IMR-90 (cell line): ENCODE results near the gene ACCSL.

Experiments
- BHLHE40 ChIP-seq: fragments of 150-350 bp; IDR thresholded peaks from 2 replicates; pipeline ENCODE4 v1.6.1; 2016; ENCODE audit warnings: mild to moderate bottlenecking, low read depth, low read length
- CEBPB ChIP-seq: IDR thresholded peaks from 2 replicates; pipeline ENCODE4 v1.6.1; 2012; ENCODE audit warnings: low read depth, low read length, improper control_type of control experiment
- CTCF ChIP-seq: conservative IDR thresholded peaks from 2 replicates; pipeline ENCODE4 v1.5.1; 2012; ENCODE audit warnings: mild to moderate bottlenecking, low read depth, low read length, improper control_type of control experiment
- MAFK ChIP-seq: IDR thresholded peaks from 2 replicates; pipeline ENCODE4 v1.6.1; 2012; ENCODE audit warnings: low read depth, low read length, improper control_type of control experiment
- MAZ ChIP-seq: IDR thresholded peaks from 2 replicates; pipeline ENCODE4 v1.6.1; 2012; ENCODE audit warnings: low read depth, mild to moderate bottlenecking, low read length, improper control_type of control experiment, moderate library complexity, borderline replicate concordance
- POLR2A ChIP-seq: IDR thresholded peaks from 2 replicates; pipeline ENCODE4 v1.6.1; 2012; ENCODE audit warnings: mild to moderate bottlenecking, low read depth, low read length
- RAD21 ChIP-seq: IDR thresholded peaks from 2 replicates; pipeline ENCODE4 v1.6.1; 2012; ENCODE audit warnings: low read length, improper control_type of control experiment
- RCOR1 ChIP-seq: IDR thresholded peaks from 2 replicates; pipeline ENCODE4 v1.6.1; 2012; ENCODE audit warnings: mild to moderate bottlenecking, low read length, improper control_type of control experiment; ENCODE audit not compliant: insufficient replicate concordance
- RFX5 ChIP-seq: IDR thresholded peaks from 2 replicates; pipeline ENCODE4 v1.8.0; 2012; ENCODE audit warnings: low read depth, mild to moderate bottlenecking, low read length, moderate library complexity
- TF ChIP-seq, protein P1 (sequence below): fragments of 150-350 bp; IDR thresholded peaks from 2 replicates; pipeline ENCODE4 v1.6.1; 2017; ENCODE audit warnings: mild to moderate bottlenecking, antibody characterized with exemption, low read length, low read depth
- TF ChIP-seq, protein P2 (sequence below): fragments of 150-350 bp; IDR thresholded peaks from 2 replicates; pipeline ENCODE4 v1.6.1; 2016; ENCODE audit warnings: low read depth, mild to moderate bottlenecking, low read length, moderate library complexity, borderline replicate concordance

DNA sequence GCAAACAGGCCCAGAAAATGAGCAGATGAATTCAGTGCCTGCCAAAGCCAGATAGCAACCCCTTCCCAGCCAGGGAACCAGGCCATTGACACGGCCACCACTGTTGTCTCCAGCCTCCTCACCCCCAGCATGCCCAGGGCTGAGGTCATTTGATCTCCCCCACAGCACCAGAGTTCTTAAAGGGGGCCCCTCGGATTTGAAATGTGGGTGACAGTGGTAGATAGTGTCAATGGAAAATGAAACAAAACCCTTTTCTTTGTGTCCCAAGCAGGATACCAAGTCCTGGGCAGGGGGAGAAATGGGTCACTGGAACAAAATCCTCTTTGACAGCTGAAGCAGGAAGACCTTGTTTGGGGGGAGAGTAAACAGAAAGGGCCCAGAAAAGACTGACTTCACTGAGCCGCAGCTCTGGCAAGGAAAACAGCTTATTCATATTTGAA is 14.3 kb upstream of the ACCSL start:
- TF ChIP-seq CTCF (no peak), CEBPB (no peak), POLR2A (no peak), RAD21 (no peak), RFX5 (no peak), BHLHE40 (no peak), MAZ (no peak), MAFK (no peak), RCOR1 (no peak)
- TF ChIP-seq, protein P1, sequence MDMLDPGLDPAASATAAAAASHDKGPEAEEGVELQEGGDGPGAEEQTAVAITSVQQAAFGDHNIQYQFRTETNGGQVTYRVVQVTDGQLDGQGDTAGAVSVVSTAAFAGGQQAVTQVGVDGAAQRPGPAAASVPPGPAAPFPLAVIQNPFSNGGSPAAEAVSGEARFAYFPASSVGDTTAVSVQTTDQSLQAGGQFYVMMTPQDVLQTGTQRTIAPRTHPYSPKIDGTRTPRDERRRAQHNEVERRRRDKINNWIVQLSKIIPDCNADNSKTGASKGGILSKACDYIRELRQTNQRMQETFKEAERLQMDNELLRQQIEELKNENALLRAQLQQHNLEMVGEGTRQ = no peak
- TF ChIP-seq, protein P2, sequence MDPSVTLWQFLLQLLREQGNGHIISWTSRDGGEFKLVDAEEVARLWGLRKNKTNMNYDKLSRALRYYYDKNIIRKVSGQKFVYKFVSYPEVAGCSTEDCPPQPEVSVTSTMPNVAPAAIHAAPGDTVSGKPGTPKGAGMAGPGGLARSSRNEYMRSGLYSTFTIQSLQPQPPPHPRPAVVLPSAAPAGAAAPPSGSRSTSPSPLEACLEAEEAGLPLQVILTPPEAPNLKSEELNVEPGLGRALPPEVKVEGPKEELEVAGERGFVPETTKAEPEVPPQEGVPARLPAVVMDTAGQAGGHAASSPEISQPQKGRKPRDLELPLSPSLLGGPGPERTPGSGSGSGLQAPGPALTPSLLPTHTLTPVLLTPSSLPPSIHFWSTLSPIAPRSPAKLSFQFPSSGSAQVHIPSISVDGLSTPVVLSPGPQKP = no peak
